Thyroid gland (tissue), 4 donors: ENCODE data around the gene SLC30A7. TPM values are rescaled to one million over a fixed set of nuclear protein-coding genes. Genes with fewer than 3 reads are reported as not detected.

Experiments
- DNase-seq, 2 donors: peaks; one replicate each; pipeline ENCODE4 v3.0.0-alpha.2; 2019
- H3K27ac ChIP-seq, 3 donors: fragments of 200-600 bp; sonication (generic); 1 replicate in 2 of 3; 2 replicates in 1 of 3; pipeline ENCODE4 v1.5.1; 2016 to 2019; ENCODE audit warnings: mild to moderate bottlenecking in 1 of 3, moderate library complexity in 1 of 3
- H3K27me3 ChIP-seq: fragments of 200-600 bp; sonication (generic); one replicate; pipeline ENCODE4 v1.5.1; 2019
- H3K36me3 ChIP-seq, 2 donors: fragments of 200-600 bp; sonication (generic); one replicate each; pipeline ENCODE4 v1.5.1; 2016 to 2019
- H3K4me1 ChIP-seq, 2 donors: fragments of 200-600 bp; sonication (generic); one replicate each; pipeline ENCODE4 v1.5.1; 2017 to 2019
- H3K4me3 ChIP-seq, 3 donors: fragments of 200-600 bp; sonication (generic); replicated peaks in 1 of 3; 1 replicate in 2 of 3; 2 replicates in 1 of 3; pipeline ENCODE4 v1.5.1; 2016; ENCODE audit warnings: mild to moderate bottlenecking in 1 of 3
- H3K9me3 ChIP-seq: fragments of 200-600 bp; sonication (generic); one replicate; pipeline ENCODE4 v1.5.1; 2017
- POLR2A ChIP-seq, 2 donors: fragments of 450-650 bp; IDR thresholded peaks; one replicate each; pipeline ENCODE4 v1.6.1; 2017; ENCODE audit warnings: antibody characterized with exemption in 2 of 2, mild to moderate bottlenecking in 2 of 2, moderate library complexity in 1 of 2
- WGBS, 2 donors: methylation state at CpG; one replicate each; pipeline ENCODE4 v1.1.5; 2017; 5-methylcytosine and 5-hydroxymethylcytosine counted together
- intact Hi-C: fragments of 100-400 bp; cut with DNase I; formaldehyde crosslinking; loops from one replicate; pipeline ENCODE4 v1.15.1; 2023
- total RNA-seq, 4 donors: library from RNA; depleted of rRNA; stranded (reverse); fragments of >200 nt; gene quantifications; one replicate each; pipeline ENCODE4 v1.2.3, GENCODE V29; 2016
- TF ChIP-seq, protein P1 (sequence below), 6 experiments: fragments of 200-600 bp in 3 of 6; fragments of 450-650 bp in 3 of 6; sonication (generic) in 3 of 6; IDR thresholded peaks; one replicate each; pipeline ENCODE4 v1.5.1; 2016 to 2019; ENCODE audit warnings: antibody characterized with exemption in 6 of 6, mild to moderate bottlenecking in 2 of 6, inconsistent platforms in 1 of 6, moderate library complexity in 1 of 6

Gene SLC30A7
- total RNA-seq, 4 donors from 2014 or later = 32.4 to 39.7 (median 36.1) TPM

- no peaks in the 10 kb centered on the region for H3K9me3 ChIP-seq
- intact Hi-C loops = no loop called here
- no peaks in the 10 kb centered on the region for H3K4me1 ChIP-seq
- peak overlapping the region in 1 of 3 donors; percentile 45 for H3K27ac ChIP-seq
- no peak overlapping the region for H3K4me3 ChIP-seq
- TF ChIP-seq POLR2A (IDR thresholded peaks at IDR 0.05) = no peak
- TF ChIP-seq, protein P1, sequence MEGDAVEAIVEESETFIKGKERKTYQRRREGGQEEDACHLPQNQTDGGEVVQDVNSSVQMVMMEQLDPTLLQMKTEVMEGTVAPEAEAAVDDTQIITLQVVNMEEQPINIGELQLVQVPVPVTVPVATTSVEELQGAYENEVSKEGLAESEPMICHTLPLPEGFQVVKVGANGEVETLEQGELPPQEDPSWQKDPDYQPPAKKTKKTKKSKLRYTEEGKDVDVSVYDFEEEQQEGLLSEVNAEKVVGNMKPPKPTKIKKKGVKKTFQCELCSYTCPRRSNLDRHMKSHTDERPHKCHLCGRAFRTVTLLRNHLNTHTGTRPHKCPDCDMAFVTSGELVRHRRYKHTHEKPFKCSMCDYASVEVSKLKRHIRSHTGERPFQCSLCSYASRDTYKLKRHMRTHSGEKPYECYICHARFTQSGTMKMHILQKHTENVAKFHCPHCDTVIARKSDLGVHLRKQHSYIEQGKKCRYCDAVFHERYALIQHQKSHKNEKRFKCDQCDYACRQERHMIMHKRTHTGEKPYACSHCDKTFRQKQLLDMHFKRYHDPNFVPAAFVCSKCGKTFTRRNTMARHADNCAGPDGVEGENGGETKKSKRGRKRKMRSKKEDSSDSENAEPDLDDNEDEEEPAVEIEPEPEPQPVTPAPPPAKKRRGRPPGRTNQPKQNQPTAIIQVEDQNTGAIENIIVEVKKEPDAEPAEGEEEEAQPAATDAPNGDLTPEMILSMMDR (IDR thresholded peaks at IDR 0.05) = no peak
- no peaks in the 10 kb centered on the region for H3K27me3 ChIP-seq
- no peaks in the 10 kb centered on the region for H3K36me3 ChIP-seq
- DNase-seq = no peak
- 67 to 76% methylated on average over 4 of the region's 4 CpGs for WGBS, 2 donors
These were observed 99.5 kb downstream of the SLC30A7 start for GRCh38 chr1:100995198-100995988.

- no peak for TF ChIP-seq POLR2A (IDR thresholded peaks at IDR 0.05)
- TF ChIP-seq, protein P1 (IDR thresholded peaks at IDR 0.05) = no peak
- Histone ChIP-seq H3K9me3 (no peaks in the 10 kb centered on the region), H3K27ac (no peak overlapping the region), H3K36me3 (peaks cover 0 to 3% of the 10 kb centered on the region in 2 donors), H3K4me3 (no peak overlapping the region), H3K4me1 (peaks cover 0 to 9% of the 10 kb centered on the region in 2 donors), H3K27me3 (no peaks in the 10 kb centered on the region)
- intact Hi-C loops = no loop called here
- WGBS, 2 donors = 93 to 100% methylated on average over 1 of the region's 1 CpG
- DNase-seq = no peak
These were observed 102.5 kb downstream of the SLC30A7 start for GRCh38 chr1:100998426-100998825.

DNA sequence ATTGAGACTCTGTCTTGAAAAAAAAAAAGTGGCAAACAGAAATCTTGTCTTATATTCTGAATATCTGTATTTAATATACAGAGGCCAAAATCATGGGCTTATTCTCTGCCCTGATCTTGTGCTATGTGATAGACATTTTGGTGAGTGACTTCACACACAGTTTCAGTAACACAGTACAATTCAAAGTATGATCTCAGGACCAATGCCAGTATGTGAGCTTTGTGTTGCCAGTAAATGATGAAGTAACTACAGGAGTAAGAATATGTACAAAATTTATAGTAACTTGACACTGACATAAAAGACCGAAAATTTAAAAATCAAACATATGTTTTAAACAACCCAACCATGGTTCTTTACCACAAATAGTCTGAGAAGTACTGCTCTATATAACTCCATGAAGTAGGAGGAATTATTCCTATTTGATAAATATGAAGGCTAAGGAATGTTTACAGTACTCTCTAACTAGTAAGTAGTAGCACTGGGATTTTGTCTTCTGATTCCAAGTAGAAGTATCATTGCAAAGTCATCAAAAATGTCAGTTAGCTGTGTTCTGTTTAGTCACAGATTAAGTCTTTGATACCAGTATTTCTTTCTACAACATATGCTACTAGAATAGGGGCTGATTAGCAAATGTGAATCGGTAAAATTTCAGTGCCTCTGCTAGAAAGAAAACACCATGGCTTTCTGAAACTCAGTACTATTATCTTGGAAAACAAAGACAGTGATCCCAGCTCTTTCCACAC, 104.4 kb downstream of the SLC30A7 start:
- intact Hi-C loops = no loop called here
- Histone ChIP-seq H3K4me3 (no peak overlapping the region), H3K9me3 (no peaks in the 10 kb centered on the region), H3K27me3 (no peaks in the 10 kb centered on the region), H3K4me1 (peaks cover 0 to 9% of the 10 kb centered on the region in 2 donors), H3K36me3 (peaks cover 0 to 3% of the 10 kb centered on the region in 2 donors), H3K27ac (no peak overlapping the region)
- no peak for TF ChIP-seq POLR2A (IDR thresholded peaks at IDR 0.05)
- TF ChIP-seq, protein P1 (IDR thresholded peaks at IDR 0.05) = no peak
- no peak for DNase-seq
- WGBS, 2 donors = 88 to 94% methylated on average over 2 of the region's 2 CpGs

DNA sequence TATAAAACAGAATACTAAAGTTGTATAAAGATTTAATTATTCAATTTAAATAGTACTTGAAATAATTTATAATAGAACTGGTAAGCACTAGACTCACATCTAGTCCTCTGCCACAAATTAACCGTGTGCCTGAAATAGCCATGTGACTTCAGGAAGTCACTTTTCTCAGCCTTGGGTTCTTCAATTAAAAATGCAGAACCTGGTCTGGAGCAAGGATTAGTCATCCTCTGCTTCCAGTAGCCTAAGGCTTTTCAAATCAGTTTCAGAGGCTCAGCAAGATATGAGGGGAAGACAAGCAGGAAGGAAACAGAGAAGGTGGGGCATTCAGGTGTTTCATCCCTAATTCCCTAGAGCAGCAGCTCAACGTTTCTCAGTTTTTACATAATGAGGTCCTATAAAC, 106.7 kb downstream of the SLC30A7 start:
- intact Hi-C loops = no loop called here

More for the DNA sequence above, 106.7 kb downstream of the SLC30A7 start:
- Histone ChIP-seq H3K4me1 (peaks cover 0 to 9% of the 10 kb centered on the region in 2 donors), H3K27me3 (no peaks in the 10 kb centered on the region), H3K4me3 (no peak overlapping the region), H3K36me3 (peaks cover 0 to 3% of the 10 kb centered on the region in 2 donors), H3K27ac (no peak overlapping the region), H3K9me3 (no peaks in the 10 kb centered on the region)
- WGBS, 2 donors = 58 to 60% methylated on average over 2 of the region's 2 CpGs
- no peak for DNase-seq
- TF ChIP-seq, protein P1 (IDR thresholded peaks at IDR 0.05) = no peak
- no peak for TF ChIP-seq POLR2A (IDR thresholded peaks at IDR 0.05)
